Hepatocyte (in vitro differentiated cells): ENCODE measurements around the gene HOXB3.

Source experiments
- CTCF ChIP-seq: fragments of 200-600 bp; sonication (generic); IDR thresholded peaks from 2 replicates; pipeline ENCODE4 v1.5.1; 2016; ENCODE audit warnings: antibody characterized with exemption, mild to moderate bottlenecking; ENCODE audit not compliant: poor library complexity
- EZH2 ChIP-seq: fragments of 200-600 bp; sonication (generic); IDR thresholded peaks from 2 replicates; pipeline ENCODE4 v1.6.1; 2016; ENCODE audit warnings: antibody characterized with exemption, mild to moderate bottlenecking, borderline replicate concordance
- EZH2phosphoT487 ChIP-seq: fragments of 200-600 bp; sonication (generic); IDR thresholded peaks from one replicate; pipeline ENCODE4 v1.6.1; 2018; ENCODE audit warnings: antibody characterized with exemption, mild to moderate bottlenecking, low read depth, moderate library complexity; ENCODE audit not compliant: unreplicated experiment, severe bottlenecking

GRCh38 chr17:48523010-48523409 lies 67.0 kb downstream of the HOXB3 start:
- TF ChIP-seq CTCF (peak; percentile 29), EZH2 (no peak), EZH2phosphoT487 (no peak)
